ENCODE measurements around the gene ASAP3. TPM values are rescaled to one million over a fixed set of nuclear protein-coding genes. Genes with fewer than 3 reads are reported as not detected.

ASAP3 gene
- total and polyA plus RNA-seq, 2 of the 4 experiments (the other 2 are of a cell fraction) = 18.6 to 18.8 TPM

DNA sequence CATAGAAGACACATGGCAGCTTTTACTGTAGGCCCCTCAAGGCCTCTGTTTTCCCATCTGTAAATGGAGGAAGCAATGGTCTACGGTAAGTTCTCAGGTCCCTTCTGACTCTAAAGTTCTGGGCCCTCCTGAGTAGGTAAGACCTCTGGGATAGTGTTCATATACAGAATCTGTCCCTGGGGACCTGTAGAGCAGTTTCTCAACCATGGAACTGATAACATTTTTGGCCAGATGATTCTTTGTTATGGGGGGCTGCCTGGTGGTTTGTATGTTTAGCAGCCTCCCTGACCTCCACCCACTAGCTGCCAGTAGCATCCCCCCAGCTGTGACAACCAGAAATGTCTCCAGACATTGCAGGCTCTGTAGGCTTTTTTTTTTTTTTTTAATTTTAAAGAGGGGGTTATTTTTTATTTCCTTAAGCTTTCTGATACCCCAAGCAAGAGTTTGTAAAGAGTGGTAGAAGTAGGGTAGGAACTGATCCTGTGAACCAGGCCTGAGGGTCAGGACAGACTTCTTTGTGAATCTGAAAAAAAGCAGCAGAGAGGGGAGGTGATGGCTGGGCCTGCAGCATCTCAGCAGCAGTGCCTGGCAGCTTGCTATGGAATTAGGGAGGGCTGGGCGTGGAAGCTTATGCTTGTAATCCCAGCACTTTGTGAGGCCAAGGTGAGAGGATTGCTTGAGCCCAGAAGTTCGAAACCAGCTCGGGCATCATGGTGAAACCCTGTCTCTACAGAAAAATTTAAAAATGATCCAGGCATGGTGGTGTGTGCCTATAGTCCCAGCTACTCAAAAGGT lies 39.2 kb downstream of the ASAP3 start:
- dilution Hi-C loops (cut with HindIII; ENCODE audit: low sequenced_read_pairs, unreplicated experiment) (no loop called here), in situ Hi-C loops (cut with MboI; ENCODE audit: low sequenced_read_pairs) (no loop called here), intact Hi-C loops (cut with micrococcal nuclease) (no loop called here)
- Histone ChIP-seq H3K4ac (ENCODE audit: low read depth, low read length) (peak overlapping the region; percentile 22; the same call in 1 of the 2 replicates), H3K18ac (ENCODE audit: low read depth, low read length) (no peak overlapping the region; the same call in 1 of the 2 replicates), H3K4me3 (ENCODE audit: insufficient read depth, low read depth, low read length) (no peak overlapping the region), H2AFZ (replicated peaks; ENCODE audit: low read length, poor library complexity) (no peak overlapping the region), H2BK20ac (ENCODE audit: low read depth, low read length) (no peak overlapping the region), H3K36me3 (ENCODE audit: control insufficient read depth, insufficient read depth, low read length) (peaks cover 26% of the 10 kb centered on the region), H2AK9ac (replicated peaks; ENCODE audit: low read depth, low read length, poor library complexity) (no peak overlapping the region), H3K27ac (ENCODE audit: insufficient read depth, low read length) (peak overlapping the region; percentile 68; the same call in 1 of the 2 replicates), H2BK120ac (ENCODE audit: low read depth, low read length) (no peak overlapping the region; the same call in 1 of the 2 replicates), H2BK5ac (ENCODE audit: low read depth, low read length, poor library complexity, severe bottlenecking) (no peak overlapping the region), H3K23ac (ENCODE audit: low read depth, low read length) (no peak overlapping the region), H4K8ac (ENCODE audit: low read depth in 2 of 2, low read length in 2 of 2) (no peak overlapping the region; a peak in 1 of 4 replicates), H2BK15ac (ENCODE audit: low read depth, low read length) (no peak overlapping the region), H3K14ac (replicated peaks; ENCODE audit: low read depth, low read length) (no peak overlapping the region), H4K5ac (ENCODE audit: low read depth, low read length) (no peak overlapping the region; the same call in 1 of the 2 replicates), H4K20me1 (ENCODE audit: insufficient read depth, low read length) (no peaks in the 10 kb centered on the region), H4K91ac (ENCODE audit: insufficient read depth, low read depth, low read length) (no peak overlapping the region), H2AK5ac (ENCODE audit: low read depth, low read length) (no peak overlapping the region), H3K4me2 (ENCODE audit: low read depth, low read length) (no peak overlapping the region; the same call in 1 of the 2 replicates), H3K4me1 (ENCODE audit: control insufficient read depth, insufficient read depth, low read length) (peaks cover 2% of the 10 kb centered on the region; the same call in 1 of the 2 replicates), H3K27me3 (ENCODE audit: control insufficient read depth, insufficient read depth, low read length) (no peaks in the 10 kb centered on the region), H3K9me3 (ENCODE audit: control insufficient read depth, insufficient read depth, low read length) (no peaks in the 10 kb centered on the region), H3K56ac (ENCODE audit: extremely low read depth, insufficient read depth, low read length) (no peak overlapping the region), H3K79me1 (ENCODE audit: low read depth in 1 of 2, low read length in 2 of 2) (no peaks in the 10 kb centered on the region; a peak in 1 of 4 replicates), H3K9me1 (ENCODE audit: insufficient read depth, low read length) (no peaks in the 10 kb centered on the region), H3K9ac (ENCODE audit: low read depth, low read length) (no peak overlapping the region; the same call in 1 of the 2 replicates)
- BruUV-seq (replicated peaks) = no TSS peak
- ChIA-PET CTCF (interaction anchor here (0.6 kb wide), 1 partner anchor 120 kb away, joined by 3 read pairs; no protein-coding TSS in a partner anchor), POLR2A (ENCODE audit: unreplicated experiment) (no interaction called here)
- TF ChIP-seq, protein P1, sequence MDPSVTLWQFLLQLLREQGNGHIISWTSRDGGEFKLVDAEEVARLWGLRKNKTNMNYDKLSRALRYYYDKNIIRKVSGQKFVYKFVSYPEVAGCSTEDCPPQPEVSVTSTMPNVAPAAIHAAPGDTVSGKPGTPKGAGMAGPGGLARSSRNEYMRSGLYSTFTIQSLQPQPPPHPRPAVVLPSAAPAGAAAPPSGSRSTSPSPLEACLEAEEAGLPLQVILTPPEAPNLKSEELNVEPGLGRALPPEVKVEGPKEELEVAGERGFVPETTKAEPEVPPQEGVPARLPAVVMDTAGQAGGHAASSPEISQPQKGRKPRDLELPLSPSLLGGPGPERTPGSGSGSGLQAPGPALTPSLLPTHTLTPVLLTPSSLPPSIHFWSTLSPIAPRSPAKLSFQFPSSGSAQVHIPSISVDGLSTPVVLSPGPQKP (IDR thresholded peaks at IDR 0.05; ENCODE audit: borderline replicate concordance, low read depth, low read length) = no peak
- TF ChIP-seq NFE2L2 (IDR thresholded peaks at IDR 0.05; ENCODE audit: low read depth, low read length) = no peak
- no peak for TF ChIP-seq MAFK (IDR thresholded peaks at IDR 0.05; ENCODE audit: low read depth, low read length)
- TF ChIP-seq MXI1 (IDR thresholded peaks at IDR 0.05; ENCODE audit: borderline replicate concordance, low read depth, low read length) = no peak
- TF ChIP-seq, protein P2, sequence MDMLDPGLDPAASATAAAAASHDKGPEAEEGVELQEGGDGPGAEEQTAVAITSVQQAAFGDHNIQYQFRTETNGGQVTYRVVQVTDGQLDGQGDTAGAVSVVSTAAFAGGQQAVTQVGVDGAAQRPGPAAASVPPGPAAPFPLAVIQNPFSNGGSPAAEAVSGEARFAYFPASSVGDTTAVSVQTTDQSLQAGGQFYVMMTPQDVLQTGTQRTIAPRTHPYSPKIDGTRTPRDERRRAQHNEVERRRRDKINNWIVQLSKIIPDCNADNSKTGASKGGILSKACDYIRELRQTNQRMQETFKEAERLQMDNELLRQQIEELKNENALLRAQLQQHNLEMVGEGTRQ (IDR thresholded peaks at IDR 0.05; ENCODE audit: low read depth, low read length) = no peak
- TF ChIP-seq FOS (IDR thresholded peaks at IDR 0.05; ENCODE audit: low read depth, low read length) = no peak
- no peak for TF ChIP-seq BHLHE40 (IDR thresholded peaks at IDR 0.05; ENCODE audit: low read depth, low read length)
- no peak for TF ChIP-seq RCOR1 (IDR thresholded peaks at IDR 0.05; ENCODE audit: insufficient replicate concordance, low read length)
- no peak for TF ChIP-seq MAZ (IDR thresholded peaks at IDR 0.05; ENCODE audit: borderline replicate concordance, low read depth, low read length)
- no peak for TF ChIP-seq CEBPB (IDR thresholded peaks at IDR 0.05; ENCODE audit: low read depth, low read length)
- TF ChIP-seq RFX5 (IDR thresholded peaks at IDR 0.05; ENCODE audit: low read depth, low read length) = no peak
- TF ChIP-seq RAD21 (IDR thresholded peaks at IDR 0.05; ENCODE audit: low read length) = no peak
- TF ChIP-seq POLR2A (IDR thresholded peaks at IDR 0.05; ENCODE audit: low read depth, low read length) = no peak
- TF ChIP-seq CHD1 (IDR thresholded peaks at IDR 0.05; ENCODE audit: low read depth, low read length) = no peak
- DNase-seq (no peak), ATAC-seq (ENCODE audit: low read depth) (no peak; the same call in 1 of the 2 replicates)
- 100% methylated on average over 1 of the region's 4 CpGs; no CpG with 5 or more reads in 1 of the 2 experiments for WGBS, 2 experiments (ENCODE audit: extremely low coverage in 2 of 2, insufficient read length in 1 of 2)
